ENCODE measurements around the gene PON3.

Gene PON3

GRCh38 chr7:95330961-95331337 is 65.2 kb downstream of the PON3 start:
- DNase-seq (ENCODE audit: low read depth), result no peak
- TF ChIP-seq CTCF (IDR thresholded peaks at IDR 0.05; ENCODE audit: control insufficient read depth, extremely low read depth, insufficient read depth), result no peak
- no peak overlapping the region for H3K4me3 ChIP-seq (ENCODE audit: low read depth, low read length)

- no peak for TF ChIP-seq CTCF (IDR thresholded peaks at IDR 0.05; ENCODE audit: control insufficient read depth, extremely low read depth, insufficient read depth)
- H3K4me3 ChIP-seq (ENCODE audit: low read depth, low read length), result 0 out of 2 replicates have a peak overlapping the region, but pooled peaks have one; percentile 11
Measured at GRCh38 chr7:95330204-95330960, 65.8 kb downstream of the PON3 start.

GRCh38 chr7:95327356-95327755 is 68.8 kb downstream of the PON3 start:
- DNase-seq (ENCODE audit: low read depth), result no peak
- no peak for TF ChIP-seq CTCF (IDR thresholded peaks at IDR 0.05; ENCODE audit: control insufficient read depth, extremely low read depth, insufficient read depth)

More at GRCh38 chr7:95330204-95330960, 65.8 kb downstream of the PON3 start:
- DNase-seq (ENCODE audit: low read depth), result no peak

GRCh38 chr7:95324431-95324830 is 71.7 kb downstream of the PON3 start, which contains the start of gene PON1:
Gene PON1 (minus strand): TSS chr7:95324532. CDS start chr7:95324475, 57 bp downstream.
- no peak within 1 kb of the TSS for H3K4me3 ChIP-seq (ENCODE audit: low read depth, low read length)
- no peak for TF ChIP-seq CTCF (IDR thresholded peaks at IDR 0.05; ENCODE audit: control insufficient read depth, extremely low read depth, insufficient read depth)
- DNase-seq (ENCODE audit: low read depth), result no peak

More at GRCh38 chr7:95327356-95327755, 68.8 kb downstream of the PON3 start:
- no peak overlapping the region for H3K4me3 ChIP-seq (ENCODE audit: low read depth, low read length)

- DNase-seq (ENCODE audit: low read depth), result peak; percentile 32
- no peak overlapping the region for H3K4me3 ChIP-seq (ENCODE audit: low read depth, low read length)
- no peak for TF ChIP-seq CTCF (IDR thresholded peaks at IDR 0.05; ENCODE audit: control insufficient read depth, extremely low read depth, insufficient read depth)
Measured at GRCh38 chr7:95323410-95324129, 72.6 kb downstream of the PON3 start.

GRCh38 chr7:95322854-95323253 is 73.3 kb downstream of the PON3 start:
- H3K4me3 ChIP-seq (ENCODE audit: low read depth, low read length), result no peak overlapping the region
- TF ChIP-seq CTCF (IDR thresholded peaks at IDR 0.05; ENCODE audit: control insufficient read depth, extremely low read depth, insufficient read depth), result no peak
- no peak for DNase-seq (ENCODE audit: low read depth)

Measured in LNCaP clone FGC (cell line).